DND-41 (cell line): ENCODE data around the gene EZH1.

Experiments used
- ATAC-seq: fragments of 200-7000 bp; cut with Tn5 transposase; 3 replicates; pipeline ENCODE4 v1.9.1; 2021; ENCODE audit warnings: low read depth; ENCODE audit not compliant: insufficient read depth
- DNase-seq: peaks from one replicate; pipeline ENCODE4 v3.0.0-alpha.2; 2020
- H2AFZ ChIP-seq: 2 replicates; pipeline ENCODE4 v1.6.0; 2012; ENCODE audit warnings: low read depth, low read length
- H3K27ac ChIP-seq: 2 replicates; pipeline ENCODE4 v1.5.1; 2012; ENCODE audit warnings: low read length, inconsistent platforms
- H3K27me3 ChIP-seq: fragments of 200-600 bp; sonication (generic); 2 replicates; pipeline ENCODE4 v1.6.0; 2012; ENCODE audit warnings: low read length, mild to moderate bottlenecking, inconsistent platforms; ENCODE audit not compliant: insufficient read depth, poor library complexity
- H3K36me3 ChIP-seq: 2 replicates; pipeline ENCODE4 v1.5.1; 2012; ENCODE audit warnings: low read length, inconsistent platforms; ENCODE audit not compliant: insufficient read depth
- H3K4me1 ChIP-seq: 2 replicates; pipeline ENCODE4 v1.5.1; 2012; ENCODE audit warnings: mild to moderate bottlenecking, low read length; ENCODE audit not compliant: insufficient read depth
- H3K4me2 ChIP-seq: 2 replicates; pipeline ENCODE4 v1.6.0; 2012; ENCODE audit warnings: mild to moderate bottlenecking, moderate library complexity, low read length, inconsistent platforms; ENCODE audit not compliant: insufficient read depth
- H3K4me3 ChIP-seq, 2 experiments: fragments of 200-600 bp in 1 of 2; shearing (Covaris generic) in 1 of 2; 2 replicates each; pipeline ENCODE4 v1.5.1; 2012 to 2016; ENCODE audit warnings: inconsistent platforms in 2 of 2, low read length in 2 of 2, mild to moderate bottlenecking in 2 of 2, low read depth in 1 of 2, moderate library complexity in 1 of 2
- H3K79me2 ChIP-seq: 2 replicates; pipeline ENCODE4 v1.6.0; 2012; ENCODE audit warnings: low read length, inconsistent platforms; ENCODE audit not compliant: insufficient read depth
- H3K9ac ChIP-seq: 2 replicates; pipeline ENCODE4 v1.6.0; 2012; ENCODE audit warnings: low read depth, mild to moderate bottlenecking, inconsistent platforms, low read length, moderate library complexity
- H3K9me3 ChIP-seq: 2 replicates; pipeline ENCODE4 v1.5.1; 2012; ENCODE audit warnings: low read length, moderate library complexity, mild to moderate bottlenecking, inconsistent platforms; ENCODE audit not compliant: insufficient read depth, severe bottlenecking
- H4K20me1 ChIP-seq: 2 replicates; pipeline ENCODE4 v1.6.0; 2012; ENCODE audit warnings: low read length; ENCODE audit not compliant: insufficient read depth
- CTCF ChIP-seq: IDR thresholded peaks from 2 replicates; pipeline ENCODE4 v1.5.1; 2012; ENCODE audit warnings: borderline replicate concordance, low read length, moderate library complexity, mild to moderate bottlenecking; ENCODE audit not compliant: poor library complexity, severe bottlenecking; ENCODE audit errors: extremely low read depth
- EZH2 ChIP-seq: IDR thresholded peaks from 3 replicates; pipeline ENCODE4 v1.6.1; 2012; ENCODE audit warnings: borderline replicate concordance, low read depth, mild to moderate bottlenecking, moderate library complexity, low read length, inconsistent platforms; ENCODE audit not compliant: severe bottlenecking

The EZH1 gene

GRCh38 chr17:42778570-42778969 is 33.7 kb upstream of the EZH1 start:
- Histone ChIP-seq H3K79me2 (peaks cover 12% of the 10 kb centered on the region), H3K27ac (no peak overlapping the region), H2AFZ (no peak overlapping the region), H3K27me3 (no peaks in the 10 kb centered on the region), H3K4me1 (peaks cover 14% of the 10 kb centered on the region), H3K9me3 (no peaks in the 10 kb centered on the region), H4K20me1 (no peaks in the 10 kb centered on the region), H3K36me3 (peaks cover 56% of the 10 kb centered on the region), H3K9ac (no peak overlapping the region), H3K4me2 (no peak overlapping the region), H3K4me3 (no peak overlapping the region)
- DNase-seq (no peak), ATAC-seq (no peak)
- TF ChIP-seq EZH2: no peak
- TF ChIP-seq CTCF: no peak

GRCh38 chr17:42775534-42776098 is 30.8 kb upstream of the EZH1 start:
- Histone ChIP-seq H3K9me3 (no peaks in the 10 kb centered on the region), H3K36me3 (peaks cover 52% of the 10 kb centered on the region), H4K20me1 (no peaks in the 10 kb centered on the region), H3K4me2 (no peak overlapping the region), H3K27ac (no peak overlapping the region), H2AFZ (no peak overlapping the region), H3K79me2 (peaks cover 22% of the 10 kb centered on the region), H3K4me1 (peaks cover 24% of the 10 kb centered on the region), H3K27me3 (no peaks in the 10 kb centered on the region), H3K9ac (no peak overlapping the region), H3K4me3 (no peak overlapping the region)
- ATAC-seq (no peak), DNase-seq (no peak)
- no peak for TF ChIP-seq EZH2
- TF ChIP-seq CTCF: no peak

DNA sequence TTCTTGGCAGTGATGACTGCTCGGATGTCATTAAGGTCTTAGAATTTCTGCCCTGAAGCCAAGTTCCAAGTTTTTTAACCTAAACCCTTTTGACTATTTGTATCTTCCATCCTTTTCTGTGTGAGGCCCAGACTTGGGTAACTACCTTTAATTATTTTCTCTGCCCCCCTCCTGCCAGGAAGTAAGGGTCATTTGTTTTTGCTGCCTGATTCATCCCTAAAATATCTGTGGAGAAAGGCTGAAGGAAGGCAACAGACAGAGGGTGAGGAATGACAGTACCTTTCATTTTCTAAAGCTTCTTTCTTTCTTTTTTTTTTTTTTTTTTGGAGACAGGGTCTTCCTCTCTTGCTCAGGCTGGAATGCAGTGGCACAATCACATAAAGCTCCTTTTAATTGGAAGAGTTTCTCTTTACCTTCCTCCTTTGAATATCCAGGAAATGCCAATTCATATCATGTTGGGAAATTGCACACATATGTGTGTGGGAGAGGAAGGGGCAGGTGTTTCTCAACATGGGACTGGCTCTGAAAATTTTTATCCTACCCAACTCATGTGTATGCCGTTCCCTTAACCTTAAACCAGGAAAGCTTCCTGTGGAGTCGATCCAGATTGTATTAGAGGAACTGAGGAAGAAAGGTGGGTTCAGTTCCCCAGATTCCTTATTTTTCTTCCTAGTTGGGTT is 29.4 kb upstream of the EZH1 start:
- peak overlapping the region; percentile 86 for H3K4me2 ChIP-seq
- H3K9ac ChIP-seq: peak overlapping the region; percentile 82
- H3K4me3 ChIP-seq: peak overlapping the region; percentile 61 to 93
- peaks cover 42% of the 10 kb centered on the region for H3K36me3 ChIP-seq
- peaks cover 24% of the 10 kb centered on the region for H3K4me1 ChIP-seq
- H3K27me3 ChIP-seq: no peaks in the 10 kb centered on the region
- no peak for ATAC-seq
- no peaks in the 10 kb centered on the region for H3K9me3 ChIP-seq
- H3K79me2 ChIP-seq: peaks cover 22% of the 10 kb centered on the region
- no peaks in the 10 kb centered on the region for H4K20me1 ChIP-seq
- TF ChIP-seq CTCF (no peak), EZH2 (no peak)
- H2AFZ ChIP-seq: peak overlapping the region; percentile 95
- DNase-seq: no peak
- peak overlapping the region; percentile 88 for H3K27ac ChIP-seq
